Measurements from ENCODE around the gene SPAG17.

GRCh38 chr1:118042501-118042900, 142.5 kb downstream of the SPAG17 start:
- no peak for TF ChIP-seq CTCF (conservative IDR thresholded peaks at IDR 0.05; ENCODE audit: low read depth in 2 of 2)
- TF ChIP-seq EZH2 (IDR thresholded peaks at IDR 0.05; ENCODE audit: low read depth, unreplicated experiment) = no peak
